PC-9 (cell line): ENCODE results near the gene LILRA1.

Experiments used
- EZH2 ChIP-seq: fragments of 200-600 bp; sonication (generic); IDR thresholded peaks from 2 replicates; pipeline ENCODE4 v1.8.0; 2017; ENCODE audit warnings: antibody characterized with exemption, low read depth
- TF ChIP-seq, protein P1 (sequence below): fragments of 200-600 bp; sonication (generic); conservative IDR thresholded peaks from 2 replicates; pipeline ENCODE4 v1.6.1; 2017; ENCODE audit warnings: mixed run types, antibody characterized with exemption, mild to moderate bottlenecking, moderate library complexity

- TF ChIP-seq, protein P1, sequence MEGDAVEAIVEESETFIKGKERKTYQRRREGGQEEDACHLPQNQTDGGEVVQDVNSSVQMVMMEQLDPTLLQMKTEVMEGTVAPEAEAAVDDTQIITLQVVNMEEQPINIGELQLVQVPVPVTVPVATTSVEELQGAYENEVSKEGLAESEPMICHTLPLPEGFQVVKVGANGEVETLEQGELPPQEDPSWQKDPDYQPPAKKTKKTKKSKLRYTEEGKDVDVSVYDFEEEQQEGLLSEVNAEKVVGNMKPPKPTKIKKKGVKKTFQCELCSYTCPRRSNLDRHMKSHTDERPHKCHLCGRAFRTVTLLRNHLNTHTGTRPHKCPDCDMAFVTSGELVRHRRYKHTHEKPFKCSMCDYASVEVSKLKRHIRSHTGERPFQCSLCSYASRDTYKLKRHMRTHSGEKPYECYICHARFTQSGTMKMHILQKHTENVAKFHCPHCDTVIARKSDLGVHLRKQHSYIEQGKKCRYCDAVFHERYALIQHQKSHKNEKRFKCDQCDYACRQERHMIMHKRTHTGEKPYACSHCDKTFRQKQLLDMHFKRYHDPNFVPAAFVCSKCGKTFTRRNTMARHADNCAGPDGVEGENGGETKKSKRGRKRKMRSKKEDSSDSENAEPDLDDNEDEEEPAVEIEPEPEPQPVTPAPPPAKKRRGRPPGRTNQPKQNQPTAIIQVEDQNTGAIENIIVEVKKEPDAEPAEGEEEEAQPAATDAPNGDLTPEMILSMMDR, result no peak
- TF ChIP-seq EZH2, result no peak
These were observed 6.8 kb downstream of the LILRA1 start for GRCh38 chr19:54600212-54600611.
